Effector memory CD8-positive, alpha-beta T cell (primary cell): ENCODE results near the gene SERPINA4.

Source experiments
- ATAC-seq: fragments of 150-1000 bp; cut with Tn5 transposase; replicated peaks from 2 replicates; pipeline ENCODE4 v1.10.0; 2021; ENCODE audit warnings: mild to moderate bottlenecking, moderate library complexity
- DNase-seq, 3 experiments: peaks; one replicate each; pipeline ENCODE4 v3.0.0; 2021
- H3K27ac Mint-ChIP-seq, 2 donors: one replicate each; pipeline ENCODE4 v1.8.0; 2022; ENCODE audit warnings: mild to moderate bottlenecking in 2 of 2, mixed read lengths in 2 of 2, moderate library complexity in 2 of 2
- H3K27me3 Mint-ChIP-seq, 2 donors: one replicate each; pipeline ENCODE4 v1.8.0; 2022; ENCODE audit warnings: mixed read lengths in 2 of 2
- H3K36me3 Mint-ChIP-seq: one replicate; pipeline ENCODE4 v1.8.0; 2022; ENCODE audit warnings: mild to moderate bottlenecking, moderate library complexity, mixed read lengths; ENCODE audit not compliant: insufficient read depth
- H3K4me1 Mint-ChIP-seq, 2 donors: one replicate each; pipeline ENCODE4 v1.8.0; 2022; ENCODE audit warnings: low read depth in 2 of 2, mixed read lengths in 2 of 2
- H3K4me3 Mint-ChIP-seq, 2 donors: one replicate each; pipeline ENCODE4 v1.8.0; 2022; ENCODE audit warnings: mild to moderate bottlenecking in 2 of 2, mixed read lengths in 2 of 2, moderate library complexity in 2 of 2
- H3K9me3 Mint-ChIP-seq, 2 donors: one replicate each; pipeline ENCODE4 v1.8.0; 2022; ENCODE audit warnings: mixed read lengths in 2 of 2
- total RNA-seq, 9 experiments: gene quantifications; one replicate each; lab custom pipeline; 2026; lab: John Stamatoyannopoulos, UW

Gene SERPINA4
- total RNA-seq = 0 reads per million in 9 experiments

GRCh38 chr14:94560751-94561655 lies at the start of gene SERPINA4:
SERPINA4 (plus strand) TSS chr14:94561442; CDS start chr14:94563483, 2,041 bp downstream.
- no peak within 1 kb of the TSS for H3K27ac Mint-ChIP-seq
- DNase-seq (no peak), ATAC-seq (no peak)
- H3K27me3 Mint-ChIP-seq = peaks cover 41 to 68% of the 10 kb centered on the region in 2 donors
- no peaks in the 10 kb centered on the region for H3K4me1 Mint-ChIP-seq
- no peak within 1 kb of the TSS for H3K4me3 Mint-ChIP-seq
- peaks cover 0 to 9% of the 10 kb centered on the region in 2 donors for H3K9me3 Mint-ChIP-seq
- H3K36me3 Mint-ChIP-seq = no peaks in the 10 kb centered on the region

DNA sequence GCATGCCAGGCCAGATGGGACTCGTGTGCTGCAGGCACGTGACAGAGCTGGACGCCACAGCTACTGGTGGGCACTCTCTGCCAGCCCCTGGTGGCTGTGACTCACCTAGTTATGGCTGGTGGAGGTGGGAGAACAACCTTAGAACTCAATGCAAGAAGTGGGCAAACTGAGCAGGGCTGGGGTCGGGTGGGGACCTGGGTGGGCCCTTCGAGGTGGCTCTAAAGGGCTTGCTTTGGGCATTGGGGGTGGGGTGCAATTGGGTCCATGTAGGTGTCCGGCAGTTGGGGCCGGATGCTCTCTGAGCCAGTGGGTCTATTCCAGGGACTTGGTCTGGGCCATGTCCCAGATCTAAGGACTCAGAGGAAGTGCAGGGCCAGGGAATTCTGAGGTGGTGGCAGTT lies 46.9 kb upstream of the SERPINA4 start:
- Mint-ChIP-seq H3K9me3 (peaks cover 6 to 9% of the 10 kb centered on the region in 2 donors), H3K36me3 (no peaks in the 10 kb centered on the region), H3K27me3 (peaks cover 18 to 44% of the 10 kb centered on the region in 2 donors), H3K4me3 (no peak overlapping the region), H3K4me1 (no peaks in the 10 kb centered on the region), H3K27ac (no peak overlapping the region)
- no peak for ATAC-seq
- DNase-seq = no peak

- Mint-ChIP-seq H3K9me3 (peaks cover 12 to 14% of the 10 kb centered on the region in 2 donors), H3K4me1 (no peaks in the 10 kb centered on the region), H3K4me3 (no peak overlapping the region), H3K27me3 (peaks cover 12 to 38% of the 10 kb centered on the region in 2 donors), H3K36me3 (no peaks in the 10 kb centered on the region), H3K27ac (no peak overlapping the region)
- DNase-seq = no peak
- no peak for ATAC-seq
These were observed 45.8 kb upstream of the SERPINA4 start for GRCh38 chr14:94515426-94515825.

DNA sequence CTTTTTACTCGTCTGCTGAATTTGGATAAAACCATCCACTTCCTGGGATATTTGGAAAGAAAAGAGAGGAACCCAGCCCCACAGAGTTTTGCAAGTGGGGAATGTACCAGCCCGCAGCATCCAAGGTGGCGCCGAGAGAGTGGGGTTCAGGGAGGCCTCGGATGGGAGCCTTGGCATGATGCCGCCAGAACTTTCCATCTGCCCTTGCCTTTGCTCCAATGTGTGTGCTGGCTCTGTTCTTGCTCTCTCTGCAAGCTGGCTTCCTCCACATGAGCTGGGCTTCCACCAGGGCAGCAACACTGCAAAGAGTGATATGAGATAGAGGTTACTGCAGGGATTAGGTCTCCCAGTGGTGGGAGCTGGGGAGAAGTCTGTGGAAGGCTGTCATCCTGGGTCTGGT lies 45.4 kb upstream of the SERPINA4 start:
- ATAC-seq (no peak), DNase-seq (no peak)
- H3K4me3 Mint-ChIP-seq = no peak overlapping the region
- H3K9me3 Mint-ChIP-seq = peaks cover 12 to 14% of the 10 kb centered on the region in 2 donors
- H3K27ac Mint-ChIP-seq = no peak overlapping the region
- H3K4me1 Mint-ChIP-seq = no peaks in the 10 kb centered on the region
- no peaks in the 10 kb centered on the region for H3K36me3 Mint-ChIP-seq
- peaks cover 12 to 38% of the 10 kb centered on the region in 2 donors for H3K27me3 Mint-ChIP-seq

DNA sequence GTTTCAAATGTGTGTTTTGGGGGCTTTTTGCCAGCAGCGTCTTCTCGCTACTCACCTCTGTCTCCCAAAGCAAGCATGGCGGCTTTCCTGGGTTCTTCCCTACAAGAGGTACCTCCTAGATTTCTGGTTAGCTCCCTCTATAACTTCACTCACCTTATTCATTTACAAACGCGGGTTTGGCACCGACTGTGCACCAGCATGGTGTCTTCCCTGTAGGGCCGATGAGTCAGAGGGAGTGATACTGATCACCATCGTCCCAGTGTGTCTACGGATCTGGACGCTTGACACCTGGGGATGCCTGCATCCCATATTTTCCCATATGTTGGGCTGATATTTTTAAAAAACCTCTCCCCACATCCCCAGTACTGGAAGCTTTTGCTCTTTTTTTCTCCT lies 44.0 kb upstream of the SERPINA4 start:
- Mint-ChIP-seq H3K4me3 (no peak overlapping the region), H3K27ac (no peak overlapping the region), H3K9me3 (peaks cover 12 to 14% of the 10 kb centered on the region in 2 donors), H3K27me3 (peaks cover 18 to 38% of the 10 kb centered on the region in 2 donors), H3K4me1 (no peaks in the 10 kb centered on the region), H3K36me3 (no peaks in the 10 kb centered on the region)
- DNase-seq = no peak
- ATAC-seq = no peak

- H3K4me3 Mint-ChIP-seq = no peak overlapping the region
- peaks cover 12 to 14% of the 10 kb centered on the region in 2 donors for H3K9me3 Mint-ChIP-seq
- H3K4me1 Mint-ChIP-seq = no peaks in the 10 kb centered on the region
- H3K27ac Mint-ChIP-seq = no peak overlapping the region
- no peaks in the 10 kb centered on the region for H3K36me3 Mint-ChIP-seq
- DNase-seq (no peak), ATAC-seq (no peak)
- H3K27me3 Mint-ChIP-seq = peaks cover 21 to 34% of the 10 kb centered on the region in 2 donors
These were observed 43.5 kb upstream of the SERPINA4 start for GRCh38 chr14:94517641-94518257.

DNA sequence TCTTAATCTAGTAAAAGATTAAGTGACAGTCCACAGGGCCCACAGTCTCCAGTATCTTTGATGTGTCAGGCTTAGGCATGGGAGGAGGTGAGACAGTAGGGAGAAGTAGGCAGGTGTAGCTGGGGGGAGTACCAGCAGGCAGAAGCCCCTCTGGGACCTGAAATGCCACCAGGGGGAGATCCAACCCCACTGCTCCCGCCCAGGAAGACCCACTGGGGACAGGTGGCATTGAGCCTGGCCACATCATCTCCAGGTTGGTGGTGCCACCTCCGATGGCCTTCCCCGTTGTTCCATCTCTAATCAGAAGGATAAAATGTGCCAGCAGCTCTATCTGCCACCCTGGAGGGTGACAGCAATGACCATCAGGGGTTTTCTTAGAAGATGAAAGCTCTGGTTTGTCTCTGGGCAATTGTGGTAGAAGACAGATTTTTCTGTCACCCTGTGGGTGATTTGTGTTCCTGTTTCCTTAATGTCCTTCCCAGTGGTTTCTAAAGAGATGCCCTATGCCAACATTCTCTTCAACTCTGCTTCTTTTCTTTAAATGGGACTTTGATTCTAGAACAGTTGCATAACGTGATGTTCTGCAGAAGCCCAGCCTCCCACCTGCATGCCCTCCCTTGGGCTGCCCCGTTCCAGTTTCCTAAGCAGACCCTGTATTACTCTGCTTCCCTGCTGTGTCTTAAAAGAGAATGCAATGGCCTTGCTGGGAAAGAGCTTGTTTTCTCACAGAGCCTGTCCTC lies 39.7 kb upstream of the SERPINA4 start:
- H3K27ac Mint-ChIP-seq = no peak overlapping the region
- peaks cover 30 to 38% of the 10 kb centered on the region in 2 donors for H3K27me3 Mint-ChIP-seq
- peaks cover 12 to 14% of the 10 kb centered on the region in 2 donors for H3K9me3 Mint-ChIP-seq
- no peaks in the 10 kb centered on the region for H3K4me1 Mint-ChIP-seq
- no peaks in the 10 kb centered on the region for H3K36me3 Mint-ChIP-seq
- no peak for ATAC-seq
- no peak overlapping the region for H3K4me3 Mint-ChIP-seq
- no peak for DNase-seq

DNA sequence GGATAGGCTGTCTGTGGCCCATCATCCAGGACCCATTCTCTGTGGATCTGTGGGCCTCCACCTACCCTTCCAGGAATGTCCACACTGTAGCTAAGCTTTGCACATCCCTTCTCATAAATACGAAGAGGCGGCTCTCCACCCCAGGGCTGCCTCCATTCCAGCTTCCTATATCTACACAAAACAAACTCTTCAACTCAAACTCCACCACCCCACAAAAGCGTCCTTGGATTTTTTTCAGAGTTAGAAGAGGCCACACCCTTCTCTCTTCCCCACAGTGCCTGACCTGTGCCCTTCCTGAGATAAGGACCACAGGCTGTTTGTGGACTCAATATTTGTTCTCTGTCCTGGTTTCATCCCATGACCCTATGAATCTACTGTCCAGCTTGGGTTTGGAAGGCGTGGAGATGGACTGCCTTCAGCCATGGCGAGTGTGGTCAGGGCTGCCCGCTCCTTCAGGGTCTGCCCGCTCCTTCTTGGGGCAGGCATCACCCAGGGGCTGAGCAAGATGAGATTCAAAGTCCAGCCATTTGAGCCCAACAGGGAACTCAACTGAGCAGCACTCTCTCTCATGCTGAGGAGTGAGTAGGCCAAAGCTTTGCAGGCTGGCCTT lies 39.0 kb upstream of the SERPINA4 start:
- Mint-ChIP-seq H3K27ac (no peak overlapping the region), H3K36me3 (no peaks in the 10 kb centered on the region), H3K27me3 (peaks cover 33 to 41% of the 10 kb centered on the region in 2 donors), H3K9me3 (peaks cover 14 to 15% of the 10 kb centered on the region in 2 donors), H3K4me3 (no peak overlapping the region), H3K4me1 (no peaks in the 10 kb centered on the region)
- DNase-seq = no peak
- no peak for ATAC-seq

DNA sequence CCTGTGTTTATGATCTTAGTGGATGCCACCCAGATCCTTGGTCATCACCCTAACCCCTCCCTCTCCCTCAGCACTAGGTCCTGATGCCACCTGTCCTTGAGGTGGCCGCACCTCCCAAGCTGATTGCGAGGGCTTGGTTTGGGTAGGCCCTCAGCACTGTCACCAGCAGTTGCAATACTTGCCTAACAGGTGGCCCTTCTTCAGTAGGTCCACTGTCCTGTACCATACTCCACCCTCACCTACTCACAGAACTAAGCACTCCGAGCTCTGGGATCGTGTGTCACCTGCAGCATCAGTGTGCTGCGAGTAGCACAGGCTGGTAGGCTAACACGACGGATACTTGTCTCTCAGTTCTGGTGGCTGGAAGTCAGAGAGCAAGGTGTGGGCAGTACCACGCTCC lies 38.0 kb upstream of the SERPINA4 start:
- Mint-ChIP-seq H3K36me3 (no peaks in the 10 kb centered on the region), H3K27ac (no peak overlapping the region), H3K27me3 (peaks cover 38 to 45% of the 10 kb centered on the region in 2 donors), H3K4me3 (no peak overlapping the region), H3K9me3 (peaks cover 14 to 15% of the 10 kb centered on the region in 2 donors), H3K4me1 (no peaks in the 10 kb centered on the region)
- DNase-seq (no peak), ATAC-seq (no peak)

DNA sequence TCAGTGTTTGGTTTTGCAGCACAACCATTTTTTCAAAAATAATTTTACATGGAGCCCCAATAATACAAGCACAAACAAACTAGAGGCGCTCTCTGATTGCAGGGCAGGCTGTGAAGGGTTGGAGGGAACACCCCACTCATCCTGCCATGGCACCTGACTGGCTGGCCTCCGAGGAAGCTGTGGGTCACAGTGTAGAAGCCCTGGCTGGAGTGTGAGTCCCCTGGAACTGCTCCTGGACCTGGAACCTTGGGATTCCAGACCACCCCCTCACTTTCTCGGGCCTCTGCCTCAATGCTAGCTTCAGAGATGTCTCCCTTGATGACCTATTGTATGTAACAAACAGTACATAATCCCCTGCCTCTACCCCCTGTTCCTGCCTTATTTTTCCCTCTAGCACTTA lies 37.1 kb upstream of the SERPINA4 start:
- Mint-ChIP-seq H3K27me3 (peaks cover 38 to 45% of the 10 kb centered on the region in 2 donors), H3K4me1 (no peaks in the 10 kb centered on the region), H3K9me3 (peaks cover 8 to 11% of the 10 kb centered on the region in 2 donors), H3K27ac (no peak overlapping the region), H3K36me3 (no peaks in the 10 kb centered on the region), H3K4me3 (no peak overlapping the region)
- DNase-seq (no peak), ATAC-seq (no peak)

GRCh38 chr14:94531187-94531586 lies 30.1 kb upstream of the SERPINA4 start:
- H3K27me3 Mint-ChIP-seq = peaks cover 11 to 22% of the 10 kb centered on the region in 2 donors
- peaks cover 0 to 3% of the 10 kb centered on the region in 2 donors for H3K9me3 Mint-ChIP-seq
- ATAC-seq = no peak
- no peak overlapping the region for H3K4me3 Mint-ChIP-seq
- H3K36me3 Mint-ChIP-seq = no peaks in the 10 kb centered on the region
- no peak overlapping the region for H3K27ac Mint-ChIP-seq
- DNase-seq = no peak
- no peaks in the 10 kb centered on the region for H3K4me1 Mint-ChIP-seq

DNA sequence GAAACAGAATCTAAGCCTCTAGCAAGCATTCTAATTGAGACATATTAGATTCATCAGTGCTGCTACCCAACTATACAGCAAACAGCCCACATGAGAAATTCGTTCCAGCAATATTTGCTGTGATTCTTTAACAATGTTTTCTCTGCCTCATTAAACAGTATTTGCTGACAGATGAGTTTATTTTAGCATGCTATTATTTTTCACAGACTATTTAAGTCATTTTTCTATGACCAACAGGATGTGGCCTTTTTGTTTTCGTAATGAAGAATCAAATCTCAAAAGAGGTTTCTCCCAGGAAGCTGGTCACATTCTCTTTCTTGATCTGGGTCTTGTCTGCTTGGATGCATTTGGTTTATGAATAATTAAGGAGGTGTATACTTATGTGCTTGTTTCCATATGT lies 28.8 kb upstream of the SERPINA4 start:
- no peak overlapping the region for H3K27ac Mint-ChIP-seq
- no peak overlapping the region for H3K4me3 Mint-ChIP-seq
- H3K4me1 Mint-ChIP-seq = no peaks in the 10 kb centered on the region
- no peaks in the 10 kb centered on the region for H3K36me3 Mint-ChIP-seq
- DNase-seq (no peak), ATAC-seq (no peak)
- H3K27me3 Mint-ChIP-seq = peaks cover 2 to 16% of the 10 kb centered on the region in 2 donors
- no peaks in the 10 kb centered on the region for H3K9me3 Mint-ChIP-seq

GRCh38 chr14:94535506-94535905 lies 25.7 kb upstream of the SERPINA4 start:
- Mint-ChIP-seq H3K27ac (no peak overlapping the region), H3K4me3 (no peak overlapping the region), H3K9me3 (no peaks in the 10 kb centered on the region), H3K4me1 (no peaks in the 10 kb centered on the region), H3K36me3 (no peaks in the 10 kb centered on the region), H3K27me3 (peaks cover 6 to 39% of the 10 kb centered on the region in 2 donors)
- no peak for DNase-seq
- ATAC-seq = no peak
